ENCODE measurements around the gene TMEM132E. TPM values are rescaled to one million over a fixed set of nuclear protein-coding genes. Genes with fewer than 3 reads are reported as not detected.

TMEM132E gene
- total and polyA plus RNA-seq, 2 of the 4 experiments (the other 2 are of a cell fraction): not detected

DNA sequence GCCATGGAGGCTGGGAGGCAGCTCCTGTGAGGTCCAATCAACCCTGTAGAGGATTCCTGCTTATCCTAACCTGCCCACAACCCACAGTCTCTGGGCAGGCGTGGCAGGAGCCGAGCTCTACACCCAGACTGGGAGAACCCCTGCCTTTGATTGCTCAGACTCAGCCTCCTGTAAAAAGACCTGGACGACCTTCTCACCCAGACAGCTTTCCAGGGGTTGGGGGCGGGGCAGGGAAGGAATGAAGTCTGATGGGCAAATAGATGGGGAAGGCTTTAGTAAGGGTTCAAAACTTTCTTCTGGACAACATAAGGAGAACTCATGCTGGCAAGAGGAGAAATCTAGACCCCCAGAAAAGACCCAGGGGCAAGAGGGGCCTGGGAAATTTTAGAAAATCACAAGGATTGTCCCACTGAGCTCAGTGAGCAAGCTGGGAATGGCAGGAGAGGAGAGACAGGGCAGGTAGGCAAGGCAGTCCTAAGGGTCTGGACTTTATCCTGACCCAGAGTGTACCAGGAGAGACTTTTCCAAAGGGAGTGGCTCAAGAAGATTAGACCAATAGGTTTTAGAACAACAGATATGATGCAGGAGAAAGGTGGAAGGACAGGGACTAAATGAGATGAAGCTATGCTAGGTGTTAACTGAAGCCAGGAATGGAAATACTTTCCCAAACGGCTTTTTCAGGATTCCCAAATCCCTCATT is 70.8 kb downstream of the TMEM132E start:
- Histone ChIP-seq H3K79me1 (ENCODE audit: low read depth in 1 of 2, low read length in 2 of 2) (no peaks in the 10 kb centered on the region), H4K8ac (ENCODE audit: low read depth in 2 of 2, low read length in 2 of 2) (no peak overlapping the region), H3K56ac (ENCODE audit: extremely low read depth, insufficient read depth, low read length) (no peak overlapping the region), H3K14ac (replicated peaks; ENCODE audit: low read depth, low read length) (no peak overlapping the region), H2AFZ (replicated peaks; ENCODE audit: low read length, poor library complexity) (no peak overlapping the region), H4K20me1 (ENCODE audit: insufficient read depth, low read length) (no peaks in the 10 kb centered on the region), H3K27ac (ENCODE audit: insufficient read depth, low read length) (no peak overlapping the region), H3K9me1 (ENCODE audit: insufficient read depth, low read length) (no peaks in the 10 kb centered on the region), H2BK5ac (ENCODE audit: low read depth, low read length, poor library complexity, severe bottlenecking) (no peak overlapping the region), H2AK9ac (replicated peaks; ENCODE audit: low read depth, low read length, poor library complexity) (no peak overlapping the region), H3K18ac (ENCODE audit: low read depth, low read length) (no peak overlapping the region), H3K4me1 (ENCODE audit: control insufficient read depth, insufficient read depth, low read length) (no peaks in the 10 kb centered on the region), H3K9ac (ENCODE audit: low read depth, low read length) (no peak overlapping the region), H2BK20ac (ENCODE audit: low read depth, low read length) (no peak overlapping the region), H3K4me2 (ENCODE audit: low read depth, low read length) (no peak overlapping the region), H3K4ac (ENCODE audit: low read depth, low read length) (no peak overlapping the region), H2BK15ac (ENCODE audit: low read depth, low read length) (no peak overlapping the region), H3K23ac (ENCODE audit: low read depth, low read length) (no peak overlapping the region), H2BK120ac (ENCODE audit: low read depth, low read length) (no peak overlapping the region), H3K36me3 (ENCODE audit: control insufficient read depth, insufficient read depth, low read length) (no peaks in the 10 kb centered on the region), H3K27me3 (ENCODE audit: control insufficient read depth, insufficient read depth, low read length) (no peaks in the 10 kb centered on the region; the same call in 1 of the 2 replicates), H3K4me3 (ENCODE audit: insufficient read depth, low read depth, low read length) (no peak overlapping the region), H3K9me3 (ENCODE audit: control insufficient read depth, insufficient read depth, low read length) (no peaks in the 10 kb centered on the region), H2AK5ac (ENCODE audit: low read depth, low read length) (no peak overlapping the region), H4K5ac (ENCODE audit: low read depth, low read length) (no peak overlapping the region), H4K91ac (ENCODE audit: insufficient read depth, low read depth, low read length) (no peak overlapping the region)
- ChIA-PET CTCF (no interaction called here), POLR2A (ENCODE audit: unreplicated experiment) (no interaction called here)
- no TSS peak for BruUV-seq (replicated peaks)
- ATAC-seq (ENCODE audit: low read depth) (no peak), DNase-seq (no peak)
- TF ChIP-seq POLR2A (IDR thresholded peaks at IDR 0.05; ENCODE audit: low read depth, low read length) (no peak), CHD1 (IDR thresholded peaks at IDR 0.05; ENCODE audit: low read depth, low read length) (no peak), MAFK (IDR thresholded peaks at IDR 0.05; ENCODE audit: low read depth, low read length) (no peak), FOS (IDR thresholded peaks at IDR 0.05; ENCODE audit: low read depth, low read length) (no peak), CEBPB (IDR thresholded peaks at IDR 0.05; ENCODE audit: low read depth, low read length) (no peak), NFE2L2 (IDR thresholded peaks at IDR 0.05; ENCODE audit: low read depth, low read length) (no peak), BHLHE40 (IDR thresholded peaks at IDR 0.05; ENCODE audit: low read depth, low read length) (no peak), MXI1 (IDR thresholded peaks at IDR 0.05; ENCODE audit: borderline replicate concordance, low read depth, low read length) (no peak), RFX5 (IDR thresholded peaks at IDR 0.05; ENCODE audit: low read depth, low read length) (no peak), MAZ (IDR thresholded peaks at IDR 0.05; ENCODE audit: borderline replicate concordance, low read depth, low read length) (no peak), SMC3 (IDR thresholded peaks at IDR 0.05; ENCODE audit: low read depth, low read length) (no peak), RAD21 (IDR thresholded peaks at IDR 0.05; ENCODE audit: low read length) (no peak), RCOR1 (IDR thresholded peaks at IDR 0.05; ENCODE audit: insufficient replicate concordance, low read length) (no peak)
- TF ChIP-seq, protein P1, sequence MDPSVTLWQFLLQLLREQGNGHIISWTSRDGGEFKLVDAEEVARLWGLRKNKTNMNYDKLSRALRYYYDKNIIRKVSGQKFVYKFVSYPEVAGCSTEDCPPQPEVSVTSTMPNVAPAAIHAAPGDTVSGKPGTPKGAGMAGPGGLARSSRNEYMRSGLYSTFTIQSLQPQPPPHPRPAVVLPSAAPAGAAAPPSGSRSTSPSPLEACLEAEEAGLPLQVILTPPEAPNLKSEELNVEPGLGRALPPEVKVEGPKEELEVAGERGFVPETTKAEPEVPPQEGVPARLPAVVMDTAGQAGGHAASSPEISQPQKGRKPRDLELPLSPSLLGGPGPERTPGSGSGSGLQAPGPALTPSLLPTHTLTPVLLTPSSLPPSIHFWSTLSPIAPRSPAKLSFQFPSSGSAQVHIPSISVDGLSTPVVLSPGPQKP (IDR thresholded peaks at IDR 0.05; ENCODE audit: borderline replicate concordance, low read depth, low read length): no peak
- TF ChIP-seq, protein P2, sequence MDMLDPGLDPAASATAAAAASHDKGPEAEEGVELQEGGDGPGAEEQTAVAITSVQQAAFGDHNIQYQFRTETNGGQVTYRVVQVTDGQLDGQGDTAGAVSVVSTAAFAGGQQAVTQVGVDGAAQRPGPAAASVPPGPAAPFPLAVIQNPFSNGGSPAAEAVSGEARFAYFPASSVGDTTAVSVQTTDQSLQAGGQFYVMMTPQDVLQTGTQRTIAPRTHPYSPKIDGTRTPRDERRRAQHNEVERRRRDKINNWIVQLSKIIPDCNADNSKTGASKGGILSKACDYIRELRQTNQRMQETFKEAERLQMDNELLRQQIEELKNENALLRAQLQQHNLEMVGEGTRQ (IDR thresholded peaks at IDR 0.05; ENCODE audit: low read depth, low read length): no peak
- TF ChIP-seq, protein P3, sequence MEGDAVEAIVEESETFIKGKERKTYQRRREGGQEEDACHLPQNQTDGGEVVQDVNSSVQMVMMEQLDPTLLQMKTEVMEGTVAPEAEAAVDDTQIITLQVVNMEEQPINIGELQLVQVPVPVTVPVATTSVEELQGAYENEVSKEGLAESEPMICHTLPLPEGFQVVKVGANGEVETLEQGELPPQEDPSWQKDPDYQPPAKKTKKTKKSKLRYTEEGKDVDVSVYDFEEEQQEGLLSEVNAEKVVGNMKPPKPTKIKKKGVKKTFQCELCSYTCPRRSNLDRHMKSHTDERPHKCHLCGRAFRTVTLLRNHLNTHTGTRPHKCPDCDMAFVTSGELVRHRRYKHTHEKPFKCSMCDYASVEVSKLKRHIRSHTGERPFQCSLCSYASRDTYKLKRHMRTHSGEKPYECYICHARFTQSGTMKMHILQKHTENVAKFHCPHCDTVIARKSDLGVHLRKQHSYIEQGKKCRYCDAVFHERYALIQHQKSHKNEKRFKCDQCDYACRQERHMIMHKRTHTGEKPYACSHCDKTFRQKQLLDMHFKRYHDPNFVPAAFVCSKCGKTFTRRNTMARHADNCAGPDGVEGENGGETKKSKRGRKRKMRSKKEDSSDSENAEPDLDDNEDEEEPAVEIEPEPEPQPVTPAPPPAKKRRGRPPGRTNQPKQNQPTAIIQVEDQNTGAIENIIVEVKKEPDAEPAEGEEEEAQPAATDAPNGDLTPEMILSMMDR (conservative IDR thresholded peaks at IDR 0.05; ENCODE audit: low read depth, low read length): no peak
- dilution Hi-C loops (cut with HindIII; ENCODE audit: low sequenced_read_pairs, unreplicated experiment) (no loop called here), in situ Hi-C loops (cut with MboI; ENCODE audit: low sequenced_read_pairs) (no loop called here), intact Hi-C loops (cut with micrococcal nuclease) (no loop called here)
- WGBS, 2 experiments (ENCODE audit: extremely low coverage in 2 of 2, insufficient read length in 1 of 2): no CpG with 5 or more reads among the region's 5 CpGs

Data from IMR-90 (cell line).